GM12801 (cell line): Measurements from ENCODE around the gene MSRB3.

Experiments used
- CTCF ChIP-seq: IDR thresholded peaks from one replicate; pipeline ENCODE4 v1.5.1; 2011; ENCODE audit warnings: control low read depth; ENCODE audit not compliant: insufficient read length; ENCODE audit errors: extremely low read depth

The MSRB3 gene

DNA sequence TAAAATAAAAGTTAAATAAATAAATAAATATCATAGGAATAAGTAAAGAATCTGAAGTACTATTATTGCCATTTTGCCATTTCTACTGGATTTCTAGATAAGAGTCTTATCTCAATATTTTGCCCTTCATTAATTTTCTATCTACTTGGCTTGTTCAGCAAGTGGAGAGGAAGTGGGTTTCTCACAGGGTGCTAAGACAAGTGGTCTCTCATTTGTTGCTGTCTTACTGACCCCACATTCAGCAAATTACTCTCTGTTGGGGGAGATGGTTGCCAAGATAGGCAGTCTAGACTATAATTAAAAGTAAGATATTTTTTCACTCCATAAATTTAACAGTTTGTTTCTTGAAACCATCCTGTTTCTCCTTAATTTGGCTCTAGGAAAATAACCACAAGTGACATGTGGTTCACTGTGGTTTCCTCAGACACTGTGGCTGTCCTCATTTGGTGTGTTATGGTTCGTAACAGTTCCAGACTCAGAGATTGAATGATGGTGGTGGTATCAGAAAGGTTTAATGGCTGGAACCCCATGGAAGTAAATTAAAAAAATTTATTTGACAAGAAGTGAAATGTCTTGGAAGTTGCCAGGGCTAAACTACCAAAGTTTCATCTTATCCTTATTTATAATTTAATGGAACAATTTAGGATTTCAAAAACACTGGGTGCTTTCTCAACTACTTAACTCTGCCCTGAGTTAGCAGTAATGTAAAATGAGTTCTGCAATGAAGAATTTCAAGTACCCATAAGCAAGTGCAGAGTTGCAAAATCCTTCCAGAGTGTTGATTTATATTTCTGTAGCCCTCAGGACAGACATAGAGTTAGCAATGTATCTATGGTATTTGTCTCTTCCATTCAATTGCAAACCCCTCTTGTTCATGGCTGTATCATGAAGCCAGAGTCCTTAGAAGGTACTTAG is 214.8 kb downstream of the MSRB3 start:
- TF ChIP-seq CTCF = no peak

- TF ChIP-seq CTCF = no peak
These were observed 215.4 kb downstream of the MSRB3 start for GRCh38 chr12:65493913-65494245.

- TF ChIP-seq CTCF = no peak
These were observed 216.1 kb downstream of the MSRB3 start for GRCh38 chr12:65494537-65494936.

GRCh38 chr12:65495233-65495632 is 216.8 kb downstream of the MSRB3 start:
- TF ChIP-seq CTCF = no peak

DNA sequence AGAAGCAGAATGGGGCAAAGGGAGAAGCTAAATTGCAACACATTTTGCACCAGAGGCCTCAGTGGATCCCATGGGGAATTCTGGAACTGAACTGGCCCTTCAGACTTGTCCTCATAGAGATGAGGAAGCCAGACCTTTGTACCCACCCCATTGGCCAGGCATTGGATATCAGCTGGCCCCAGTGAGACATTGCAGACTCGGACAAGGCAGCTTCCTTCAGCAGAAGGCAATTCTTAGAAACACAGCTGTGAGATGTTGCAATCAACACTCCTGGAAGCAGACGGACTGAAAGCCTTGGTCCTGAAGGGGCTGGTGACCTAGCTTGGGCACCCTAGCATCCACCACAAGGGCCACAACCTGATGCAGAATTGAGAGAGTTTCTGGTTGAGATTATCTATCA is 218.1 kb downstream of the MSRB3 start:
- TF ChIP-seq CTCF = no peak

DNA sequence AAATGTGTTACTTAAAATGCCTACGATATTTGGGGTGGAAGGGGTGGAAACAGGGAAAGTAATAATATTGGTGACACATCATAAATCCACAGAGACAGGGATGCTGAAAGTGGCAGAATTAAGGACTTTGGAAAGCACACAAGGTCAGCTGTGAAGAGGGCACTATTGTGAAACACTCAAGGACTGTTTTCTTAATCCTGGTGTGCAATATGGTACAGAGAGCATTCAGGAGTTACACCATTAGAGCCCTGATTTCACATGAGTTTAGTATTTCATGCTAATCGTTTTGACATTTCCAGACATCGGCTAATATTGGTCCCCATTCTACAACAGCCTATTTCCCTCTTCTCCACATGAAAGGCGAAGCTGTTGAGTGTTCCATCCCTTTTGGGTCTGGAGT is 219.2 kb downstream of the MSRB3 start:
- no peak for TF ChIP-seq CTCF

GRCh38 chr12:65499167-65499566 is 220.7 kb downstream of the MSRB3 start:
- no peak for TF ChIP-seq CTCF
